ENCODE measurements around the gene PRDX5. TPM values are rescaled to one million over a fixed set of nuclear protein-coding genes. Genes with fewer than 3 reads are reported as not detected.
A peak's percentile ranks its signal among the peaks of the same experiment; 100 is the strongest.

The PRDX5 gene
- total and polyA plus RNA-seq, 2 donors (not counting 1 experiment from before 2014, with no cell fraction given) = 50.4 to 95.5 TPM

GRCh38 chr11:64291262-64291751, 26.6 kb upstream of the PRDX5 start, which contains the start of gene KCNK4:
Gene KCNK4 (plus strand): TSS chr11:64291302. CDS start chr11:64293019, 1,717 bp downstream.
- peaks cover 10 to 27% of the 10 kb centered on the region in 2 donors for H3K4me1 ChIP-seq (ENCODE audit: control insufficient read depth in 2 of 2, insufficient read depth in 2 of 2, low read length in 2 of 2)
- H3K4me3 ChIP-seq (ENCODE audit: control extremely low read depth in 1 of 5, extremely low read depth in 1 of 5, insufficient read depth in 1 of 5, low read depth in 2 of 5, low read length in 4 of 5) = peak within 1 kb of the TSS in 3 of 5 experiments; percentile 32 to 54 (median 45)
- peaks cover 9% of the 10 kb centered on the region for H3K79me2 ChIP-seq (ENCODE audit: control insufficient read depth, insufficient read depth, low read length)
- Mint-ChIP-seq H3K4me1 (peaks cover 14% of the 10 kb centered on the region), H3K4me3 (peak within 1 kb of the TSS; percentile 82), H3K27me3 (peaks cover 34% of the 10 kb centered on the region), H3K27ac (no peak within 1 kb of the TSS), H3K9me3 (ENCODE audit: insufficient read depth) (no peaks in the 10 kb centered on the region)
- no peak within 1 kb of the TSS for H3K27ac ChIP-seq (ENCODE audit: low read length in 2 of 2)
- peaks cover 0 to 11% (median 0%) of the 10 kb centered on the region in 3 donors for H3K9me3 ChIP-seq (ENCODE audit: control extremely low read depth in 1 of 3, control insufficient read depth in 2 of 3, insufficient read depth in 1 of 3, low read length in 2 of 3)
- peak within 1 kb of the TSS; percentile 43 for H3K9ac ChIP-seq (ENCODE audit: low read length)
- 12% methylated on average over 45 of the region's 45 CpGs for WGBS (ENCODE audit: insufficient coverage)
- H3K27me3 ChIP-seq (replicated peaks in 1 of 4; ENCODE audit: control extremely low read depth in 1 of 4, control insufficient read depth in 3 of 4, insufficient read depth in 4 of 4, low read length in 3 of 4) = peaks cover 0 to 52% (median 36%) of the 10 kb centered on the region in 4 experiments
- ATAC-seq (ENCODE audit: low read depth) = no peak
- H4K20me1 ChIP-seq (ENCODE audit: control insufficient read depth, insufficient read depth, low read length, poor library complexity, severe bottlenecking) = peaks cover 32% of the 10 kb centered on the region
- no peak within 1 kb of the TSS for H2AFZ ChIP-seq (ENCODE audit: insufficient read depth, low read depth, low read length, poor library complexity, severe bottlenecking)
- H3K36me3 ChIP-seq (replicated peaks in 1 of 2; ENCODE audit: control extremely low read depth in 1 of 2, control insufficient read depth in 1 of 2, extremely low read depth in 1 of 2, insufficient read depth in 2 of 2, low read length in 1 of 2) = no peaks in the 10 kb centered on the region
- TF ChIP-seq EZH2 (IDR thresholded peaks at IDR 0.05; ENCODE audit: borderline replicate concordance, insufficient read depth, low read depth, low read length, poor library complexity, severe bottlenecking) (no peak), CTCF (IDR thresholded peaks at IDR 0.05) (no peak)
- H3K4me2 ChIP-seq (replicated peaks; ENCODE audit: low read depth, low read length, poor library complexity, severe bottlenecking) = peak within 1 kb of the TSS; percentile 89
- ChIA-PET CTCF (interaction anchor here (6.8 kb wide), 1 partner anchor 11 kb away, joined by 47 read pairs; the partner anchor contains the start of gene CATSPERZ), POLR2A (no interaction called here)
- intact Hi-C loops (cut with micrococcal nuclease) = no loop called here
- peak; percentile 49 for DNase-seq

GRCh38 chr11:64291752-64292459, 26.0 kb upstream of the PRDX5 start:
- H3K9ac ChIP-seq (ENCODE audit: low read length) = peak overlapping the region; percentile 43
- WGBS (ENCODE audit: insufficient coverage) = 2% methylated on average over 96 of the region's 96 CpGs
- no peak overlapping the region for H2AFZ ChIP-seq (ENCODE audit: insufficient read depth, low read depth, low read length, poor library complexity, severe bottlenecking)
- intact Hi-C loops (cut with micrococcal nuclease) = no loop called here
- H3K9me3 ChIP-seq (ENCODE audit: control extremely low read depth in 1 of 3, control insufficient read depth in 2 of 3, insufficient read depth in 1 of 3, low read length in 2 of 3) = peaks cover 0 to 13% (median 0%) of the 10 kb centered on the region in 3 donors
- peaks cover 0 to 58% (median 42%) of the 10 kb centered on the region in 4 experiments for H3K27me3 ChIP-seq (replicated peaks in 1 of 4; ENCODE audit: control extremely low read depth in 1 of 4, control insufficient read depth in 3 of 4, insufficient read depth in 4 of 4, low read length in 3 of 4)
- ChIA-PET CTCF (interaction anchor here (1.5 to 6.8 kb wide), 2 partner anchors 11 to 48 kb away, joined by 3 to 47 read pairs; partner anchors contain the start of gene CATSPERZ), POLR2A (interaction anchor here (1.6 kb wide), 1 partner anchor 23 kb away, joined by 4 read pairs; no protein-coding TSS in a partner anchor)
- H3K4me3 ChIP-seq (ENCODE audit: control extremely low read depth in 1 of 5, extremely low read depth in 1 of 5, insufficient read depth in 1 of 5, low read depth in 2 of 5, low read length in 4 of 5) = peak overlapping the region in 3 of 5 experiments; percentile 32 to 54 (median 45)
- Mint-ChIP-seq H3K9me3 (ENCODE audit: insufficient read depth) (no peaks in the 10 kb centered on the region), H3K27me3 (peaks cover 38% of the 10 kb centered on the region), H3K27ac (no peak overlapping the region), H3K4me1 (peaks cover 8% of the 10 kb centered on the region), H3K4me3 (no peak overlapping the region)
- no peak overlapping the region for H3K27ac ChIP-seq (ENCODE audit: low read length in 2 of 2)
- H3K4me1 ChIP-seq (ENCODE audit: control insufficient read depth in 2 of 2, insufficient read depth in 2 of 2, low read length in 2 of 2) = peaks cover 8 to 24% of the 10 kb centered on the region in 2 donors
- no peaks in the 10 kb centered on the region for H3K36me3 ChIP-seq (replicated peaks in 1 of 2; ENCODE audit: control extremely low read depth in 1 of 2, control insufficient read depth in 1 of 2, extremely low read depth in 1 of 2, insufficient read depth in 2 of 2, low read length in 1 of 2)
- peak; percentile 35 for ATAC-seq (ENCODE audit: low read depth)
- peaks cover 3% of the 10 kb centered on the region for H3K79me2 ChIP-seq (ENCODE audit: control insufficient read depth, insufficient read depth, low read length)
- H3K4me2 ChIP-seq (replicated peaks; ENCODE audit: low read depth, low read length, poor library complexity, severe bottlenecking) = peak overlapping the region; percentile 89
- peaks cover 28% of the 10 kb centered on the region for H4K20me1 ChIP-seq (ENCODE audit: control insufficient read depth, insufficient read depth, low read length, poor library complexity, severe bottlenecking)
- TF ChIP-seq CTCF (IDR thresholded peaks at IDR 0.05) = no peak
- peak; percentile 91 for TF ChIP-seq EZH2 (IDR thresholded peaks at IDR 0.05; ENCODE audit: borderline replicate concordance, insufficient read depth, low read depth, low read length, poor library complexity, severe bottlenecking)
- DNase-seq = peak; percentile 61

Data from B cell (primary cell).